DND-41 (cell line): Measurements from ENCODE around the gene FBXO10.

Source experiments
- ATAC-seq: fragments of 200-7000 bp; cut with Tn5 transposase; 3 replicates; pipeline ENCODE4 v1.9.1; 2021; ENCODE audit warnings: low read depth; ENCODE audit not compliant: insufficient read depth
- DNase-seq: peaks from one replicate; pipeline ENCODE4 v3.0.0-alpha.2; 2020
- H2AFZ ChIP-seq: 2 replicates; pipeline ENCODE4 v1.6.0; 2012; ENCODE audit warnings: low read depth, low read length
- H3K27ac ChIP-seq: 2 replicates; pipeline ENCODE4 v1.5.1; 2012; ENCODE audit warnings: low read length, inconsistent platforms
- H3K27me3 ChIP-seq: fragments of 200-600 bp; sonication (generic); 2 replicates; pipeline ENCODE4 v1.6.0; 2012; ENCODE audit warnings: low read length, mild to moderate bottlenecking, inconsistent platforms; ENCODE audit not compliant: insufficient read depth, poor library complexity
- H3K36me3 ChIP-seq: 2 replicates; pipeline ENCODE4 v1.5.1; 2012; ENCODE audit warnings: low read length, inconsistent platforms; ENCODE audit not compliant: insufficient read depth
- H3K4me1 ChIP-seq: 2 replicates; pipeline ENCODE4 v1.5.1; 2012; ENCODE audit warnings: mild to moderate bottlenecking, low read length; ENCODE audit not compliant: insufficient read depth
- H3K4me2 ChIP-seq: 2 replicates; pipeline ENCODE4 v1.6.0; 2012; ENCODE audit warnings: mild to moderate bottlenecking, moderate library complexity, low read length, inconsistent platforms; ENCODE audit not compliant: insufficient read depth
- H3K4me3 ChIP-seq, 2 experiments: fragments of 200-600 bp in 1 of 2; shearing (Covaris generic) in 1 of 2; 2 replicates each; pipeline ENCODE4 v1.5.1; 2012 to 2016; ENCODE audit warnings: inconsistent platforms in 2 of 2, low read length in 2 of 2, mild to moderate bottlenecking in 2 of 2, low read depth in 1 of 2, moderate library complexity in 1 of 2
- H3K79me2 ChIP-seq: 2 replicates; pipeline ENCODE4 v1.6.0; 2012; ENCODE audit warnings: low read length, inconsistent platforms; ENCODE audit not compliant: insufficient read depth
- H3K9ac ChIP-seq: 2 replicates; pipeline ENCODE4 v1.6.0; 2012; ENCODE audit warnings: low read depth, mild to moderate bottlenecking, inconsistent platforms, low read length, moderate library complexity
- H3K9me3 ChIP-seq: 2 replicates; pipeline ENCODE4 v1.5.1; 2012; ENCODE audit warnings: low read length, moderate library complexity, mild to moderate bottlenecking, inconsistent platforms; ENCODE audit not compliant: insufficient read depth, severe bottlenecking
- H4K20me1 ChIP-seq: 2 replicates; pipeline ENCODE4 v1.6.0; 2012; ENCODE audit warnings: low read length; ENCODE audit not compliant: insufficient read depth
- CTCF ChIP-seq: IDR thresholded peaks from 2 replicates; pipeline ENCODE4 v1.5.1; 2012; ENCODE audit warnings: borderline replicate concordance, low read length, moderate library complexity, mild to moderate bottlenecking; ENCODE audit not compliant: poor library complexity, severe bottlenecking; ENCODE audit errors: extremely low read depth
- EZH2 ChIP-seq: IDR thresholded peaks from 3 replicates; pipeline ENCODE4 v1.6.1; 2012; ENCODE audit warnings: borderline replicate concordance, low read depth, mild to moderate bottlenecking, moderate library complexity, low read length, inconsistent platforms; ENCODE audit not compliant: severe bottlenecking

The FBXO10 gene

GRCh38 chr9:37624073-37624472, 47.9 kb upstream of the FBXO10 start:
- no peaks in the 10 kb centered on the region for H4K20me1 ChIP-seq
- no peak overlapping the region for H3K4me3 ChIP-seq
- no peak overlapping the region for H3K9ac ChIP-seq
- TF ChIP-seq CTCF, result no peak
- TF ChIP-seq EZH2, result no peak
- no peak overlapping the region for H3K4me2 ChIP-seq
- no peak overlapping the region for H2AFZ ChIP-seq
- ATAC-seq (no peak), DNase-seq (no peak)
- no peaks in the 10 kb centered on the region for H3K79me2 ChIP-seq
- no peaks in the 10 kb centered on the region for H3K9me3 ChIP-seq
- H3K27me3 ChIP-seq, result peaks cover 6% of the 10 kb centered on the region
- H3K27ac ChIP-seq, result no peak overlapping the region
- H3K4me1 ChIP-seq, result no peaks in the 10 kb centered on the region
- H3K36me3 ChIP-seq, result no peaks in the 10 kb centered on the region

- Histone ChIP-seq H3K36me3 (no peaks in the 10 kb centered on the region), H4K20me1 (no peaks in the 10 kb centered on the region), H3K27me3 (peaks cover 8% of the 10 kb centered on the region), H2AFZ (no peak overlapping the region), H3K4me2 (no peak overlapping the region), H3K4me3 (no peak overlapping the region), H3K9ac (no peak overlapping the region), H3K4me1 (no peaks in the 10 kb centered on the region), H3K27ac (no peak overlapping the region), H3K9me3 (no peaks in the 10 kb centered on the region), H3K79me2 (no peaks in the 10 kb centered on the region)
- ATAC-seq (no peak), DNase-seq (no peak)
- TF ChIP-seq CTCF, result no peak
- TF ChIP-seq EZH2, result no peak
Observed at GRCh38 chr9:37623267-37623666, 47.1 kb upstream of the FBXO10 start.

- no peaks in the 10 kb centered on the region for H3K36me3 ChIP-seq
- no peaks in the 10 kb centered on the region for H3K79me2 ChIP-seq
- no peak overlapping the region for H3K27ac ChIP-seq
- no peak overlapping the region for H3K9ac ChIP-seq
- TF ChIP-seq EZH2, result no peak
- no peak for TF ChIP-seq CTCF
- no peak overlapping the region for H2AFZ ChIP-seq
- H3K4me1 ChIP-seq, result no peaks in the 10 kb centered on the region
- DNase-seq (no peak), ATAC-seq (no peak)
- no peak overlapping the region for H3K4me2 ChIP-seq
- peaks cover 8% of the 10 kb centered on the region for H3K27me3 ChIP-seq
- no peak overlapping the region for H3K4me3 ChIP-seq
- no peaks in the 10 kb centered on the region for H4K20me1 ChIP-seq
- no peaks in the 10 kb centered on the region for H3K9me3 ChIP-seq
Observed at GRCh38 chr9:37622462-37622861, 46.3 kb upstream of the FBXO10 start.
